Measurements from ENCODE around the gene ZNF518A.

DNA sequence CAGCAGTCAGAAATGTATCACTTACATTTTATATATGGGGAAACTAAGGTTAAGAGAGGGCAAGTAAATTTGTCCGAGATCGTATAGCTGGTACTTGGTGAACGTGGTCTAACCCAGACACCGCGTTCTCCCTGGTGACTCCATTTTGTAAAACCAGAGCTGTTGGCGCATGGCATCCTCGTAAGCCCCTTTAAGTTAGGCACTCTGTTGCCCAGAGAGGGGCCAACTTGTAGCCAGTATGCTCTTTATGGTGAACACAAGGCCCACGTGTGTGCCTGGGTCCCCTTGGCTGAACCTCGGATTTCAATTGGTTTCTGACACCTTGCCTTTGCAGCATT, 39.7 kb upstream of the ZNF518A start:
- no peak for TF ChIP-seq KAT7 (CRISPR knock-in tag; IDR thresholded peaks at IDR 0.05; ENCODE audit: borderline replicate concordance)
- TF ChIP-seq, protein P1, sequence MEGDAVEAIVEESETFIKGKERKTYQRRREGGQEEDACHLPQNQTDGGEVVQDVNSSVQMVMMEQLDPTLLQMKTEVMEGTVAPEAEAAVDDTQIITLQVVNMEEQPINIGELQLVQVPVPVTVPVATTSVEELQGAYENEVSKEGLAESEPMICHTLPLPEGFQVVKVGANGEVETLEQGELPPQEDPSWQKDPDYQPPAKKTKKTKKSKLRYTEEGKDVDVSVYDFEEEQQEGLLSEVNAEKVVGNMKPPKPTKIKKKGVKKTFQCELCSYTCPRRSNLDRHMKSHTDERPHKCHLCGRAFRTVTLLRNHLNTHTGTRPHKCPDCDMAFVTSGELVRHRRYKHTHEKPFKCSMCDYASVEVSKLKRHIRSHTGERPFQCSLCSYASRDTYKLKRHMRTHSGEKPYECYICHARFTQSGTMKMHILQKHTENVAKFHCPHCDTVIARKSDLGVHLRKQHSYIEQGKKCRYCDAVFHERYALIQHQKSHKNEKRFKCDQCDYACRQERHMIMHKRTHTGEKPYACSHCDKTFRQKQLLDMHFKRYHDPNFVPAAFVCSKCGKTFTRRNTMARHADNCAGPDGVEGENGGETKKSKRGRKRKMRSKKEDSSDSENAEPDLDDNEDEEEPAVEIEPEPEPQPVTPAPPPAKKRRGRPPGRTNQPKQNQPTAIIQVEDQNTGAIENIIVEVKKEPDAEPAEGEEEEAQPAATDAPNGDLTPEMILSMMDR (IDR thresholded peaks at IDR 0.05 in 2 of 3, conservative IDR thresholded peaks at IDR 0.05 in 1 of 3; ENCODE audit: insufficient read depth in 2 of 3, low read depth in 1 of 3, low read length in 3 of 3), result no peak
- no peak for TF ChIP-seq EZH2 (IDR thresholded peaks at IDR 0.05; ENCODE audit: borderline replicate concordance, low read depth, low read length)
